ENCODE measurements around the gene TRERF1.

TRERF1 gene

GRCh38 chr6:42423244-42423643 lies 28.5 kb downstream of the TRERF1 start:
- H3K27ac ChIP-seq (ENCODE audit: low read depth, low read length): no peak overlapping the region
- no peak overlapping the region for H3K9ac ChIP-seq (ENCODE audit: low read depth, low read length)
- H3K27me3 ChIP-seq (ENCODE audit: control insufficient read depth, insufficient read depth, low read length): no peaks in the 10 kb centered on the region
- H3K36me3 ChIP-seq (ENCODE audit: control insufficient read depth, insufficient read depth, low read length): no peaks in the 10 kb centered on the region
- no peak overlapping the region for H3K4me3 ChIP-seq (ENCODE audit: low read depth, low read length)
- H3K4me1 ChIP-seq (ENCODE audit: control insufficient read depth, insufficient read depth, low read length): peaks cover 16% of the 10 kb centered on the region
- H3K9me3 ChIP-seq (ENCODE audit: control insufficient read depth, insufficient read depth, low read length): no peaks in the 10 kb centered on the region

- H3K9me3 ChIP-seq (ENCODE audit: control insufficient read depth, insufficient read depth, low read length): no peaks in the 10 kb centered on the region
- no peak overlapping the region for H3K27ac ChIP-seq (ENCODE audit: low read depth, low read length)
- peaks cover 24% of the 10 kb centered on the region for H3K4me1 ChIP-seq (ENCODE audit: control insufficient read depth, insufficient read depth, low read length)
- no peak overlapping the region for H3K9ac ChIP-seq (ENCODE audit: low read depth, low read length)
- no peaks in the 10 kb centered on the region for H3K36me3 ChIP-seq (ENCODE audit: control insufficient read depth, insufficient read depth, low read length)
- H3K27me3 ChIP-seq (ENCODE audit: control insufficient read depth, insufficient read depth, low read length): no peaks in the 10 kb centered on the region
- no peak overlapping the region for H3K4me3 ChIP-seq (ENCODE audit: low read depth, low read length)
Measured at GRCh38 chr6:42420741-42421140, 31.0 kb downstream of the TRERF1 start.

DNA sequence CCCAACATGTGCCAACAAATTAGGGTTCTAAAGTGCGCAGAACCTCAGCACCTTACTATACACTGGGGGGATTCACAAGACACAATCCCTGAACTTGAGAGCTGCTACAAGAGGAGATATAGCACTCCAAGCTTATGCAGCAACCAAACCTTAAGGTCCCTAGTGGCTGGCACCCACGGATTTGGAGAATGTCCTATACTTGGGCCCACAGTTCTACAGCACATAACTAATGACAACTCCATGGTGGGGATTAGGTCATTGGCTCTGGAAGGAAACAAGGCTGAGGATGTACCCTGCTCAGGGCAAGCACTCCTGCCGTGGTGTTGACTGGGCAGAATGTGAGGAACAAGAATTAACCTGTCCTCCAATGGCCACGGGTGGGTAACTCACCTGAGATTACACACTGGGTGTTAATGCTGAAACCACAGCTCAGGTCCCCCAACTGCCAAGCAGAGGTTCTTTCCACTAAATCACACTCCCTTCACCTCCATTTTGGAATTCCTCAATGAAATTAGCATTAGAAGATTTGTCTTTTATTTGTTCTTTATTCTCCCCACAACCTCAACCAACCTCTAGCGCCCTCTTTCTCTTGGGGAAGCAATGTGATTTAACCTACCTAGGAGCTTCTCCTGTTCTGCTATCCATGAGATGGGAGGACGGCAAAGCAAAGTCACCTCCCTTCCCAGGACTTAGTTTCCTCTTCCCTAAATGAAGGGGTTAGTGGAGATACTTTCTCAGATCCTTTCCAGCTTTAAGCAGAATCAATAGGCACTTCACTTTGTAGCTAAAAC lies 32.0 kb downstream of the TRERF1 start:
- no peaks in the 10 kb centered on the region for H3K27me3 ChIP-seq (ENCODE audit: control insufficient read depth, insufficient read depth, low read length)
- no peaks in the 10 kb centered on the region for H3K36me3 ChIP-seq (ENCODE audit: control insufficient read depth, insufficient read depth, low read length)
- H3K27ac ChIP-seq (ENCODE audit: low read depth, low read length): no peak overlapping the region
- H3K9ac ChIP-seq (ENCODE audit: low read depth, low read length): no peak overlapping the region
- no peak overlapping the region for H3K4me3 ChIP-seq (ENCODE audit: low read depth, low read length)
- peaks cover 24% of the 10 kb centered on the region for H3K4me1 ChIP-seq (ENCODE audit: control insufficient read depth, insufficient read depth, low read length)
- H3K9me3 ChIP-seq (ENCODE audit: control insufficient read depth, insufficient read depth, low read length): no peaks in the 10 kb centered on the region

DNA sequence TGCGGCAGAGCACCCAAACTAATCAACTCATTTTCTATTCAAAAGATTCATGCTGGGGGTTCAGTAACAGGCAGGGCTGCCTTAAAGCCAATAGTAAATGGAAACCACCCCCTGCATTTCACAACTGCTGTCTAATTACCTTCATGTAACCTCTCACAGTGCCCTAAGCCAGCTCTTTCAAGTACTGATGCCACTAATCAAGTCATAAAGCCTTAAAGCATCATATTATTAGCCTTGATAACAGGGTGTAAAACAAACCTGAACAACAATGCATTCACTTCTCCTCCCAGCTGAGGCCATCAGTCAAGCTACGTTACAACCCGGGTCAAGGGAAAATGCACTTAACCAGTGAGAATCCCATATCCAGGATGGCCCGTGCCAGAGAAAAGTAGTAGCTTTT lies 33.0 kb downstream of the TRERF1 start:
- Histone ChIP-seq H3K4me1 (ENCODE audit: control insufficient read depth, insufficient read depth, low read length) (peaks cover 30% of the 10 kb centered on the region), H3K27me3 (ENCODE audit: control insufficient read depth, insufficient read depth, low read length) (no peaks in the 10 kb centered on the region), H3K9ac (ENCODE audit: low read depth, low read length) (no peak overlapping the region), H3K4me3 (ENCODE audit: low read depth, low read length) (no peak overlapping the region), H3K9me3 (ENCODE audit: control insufficient read depth, insufficient read depth, low read length) (no peaks in the 10 kb centered on the region), H3K36me3 (ENCODE audit: control insufficient read depth, insufficient read depth, low read length) (no peaks in the 10 kb centered on the region), H3K27ac (ENCODE audit: low read depth, low read length) (peak overlapping the region; percentile 39)

DNA sequence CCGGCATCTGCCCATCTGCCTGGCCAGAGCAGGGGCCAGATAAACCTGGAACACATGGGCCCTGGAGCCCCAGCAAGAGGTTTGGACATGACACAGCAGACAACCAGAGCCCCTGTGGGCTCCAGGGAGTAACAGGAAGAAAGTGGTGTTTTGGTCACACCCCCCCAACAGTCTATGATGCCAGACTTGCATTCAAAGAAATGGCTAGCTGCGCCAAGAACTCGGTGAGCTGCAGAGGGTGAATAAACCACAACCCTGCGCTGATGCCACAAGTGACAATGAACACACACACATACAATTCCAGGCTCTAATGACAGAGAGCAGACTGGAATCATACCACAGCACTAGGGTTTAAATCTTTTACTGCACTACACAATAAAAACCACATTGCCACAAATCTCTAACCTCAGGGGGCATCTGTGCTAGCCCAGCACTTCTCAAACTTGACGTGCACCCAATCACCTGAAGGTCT lies 34.0 kb downstream of the TRERF1 start:
- Histone ChIP-seq H3K4me3 (ENCODE audit: low read depth, low read length) (no peak overlapping the region), H3K27ac (ENCODE audit: low read depth, low read length) (no peak overlapping the region), H3K9me3 (ENCODE audit: control insufficient read depth, insufficient read depth, low read length) (no peaks in the 10 kb centered on the region), H3K27me3 (ENCODE audit: control insufficient read depth, insufficient read depth, low read length) (no peaks in the 10 kb centered on the region), H3K36me3 (ENCODE audit: control insufficient read depth, insufficient read depth, low read length) (no peaks in the 10 kb centered on the region), H3K4me1 (ENCODE audit: control insufficient read depth, insufficient read depth, low read length) (peaks cover 32% of the 10 kb centered on the region), H3K9ac (ENCODE audit: low read depth, low read length) (no peak overlapping the region)

DNA sequence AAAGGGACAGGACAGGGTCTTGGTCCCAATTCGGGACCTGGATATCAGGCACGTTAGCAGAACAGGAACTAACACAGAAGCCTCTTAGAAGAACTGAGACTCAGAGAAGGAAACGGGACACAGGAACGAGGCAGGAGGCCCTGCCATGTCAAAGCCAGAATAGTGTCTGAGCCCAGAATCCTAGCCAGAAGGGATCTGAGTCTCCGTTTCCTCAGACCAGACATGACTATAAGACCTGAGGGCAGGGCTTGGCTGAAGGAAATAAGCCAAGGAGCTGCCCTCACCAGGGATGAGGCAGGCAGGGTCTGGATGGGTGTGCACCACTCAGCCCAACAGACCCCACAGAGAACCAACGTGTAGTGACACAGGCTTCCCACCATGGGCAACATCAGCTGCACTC lies 40.3 kb downstream of the TRERF1 start:
- H3K27ac ChIP-seq (ENCODE audit: low read depth, low read length): no peak overlapping the region
- no peak overlapping the region for H3K9ac ChIP-seq (ENCODE audit: low read depth, low read length)
- H3K9me3 ChIP-seq (ENCODE audit: control insufficient read depth, insufficient read depth, low read length): no peaks in the 10 kb centered on the region
- H3K4me3 ChIP-seq (ENCODE audit: low read depth, low read length): no peak overlapping the region
- peaks cover 24% of the 10 kb centered on the region for H3K4me1 ChIP-seq (ENCODE audit: control insufficient read depth, insufficient read depth, low read length)
- H3K27me3 ChIP-seq (ENCODE audit: control insufficient read depth, insufficient read depth, low read length): no peaks in the 10 kb centered on the region
- no peaks in the 10 kb centered on the region for H3K36me3 ChIP-seq (ENCODE audit: control insufficient read depth, insufficient read depth, low read length)

- no peaks in the 10 kb centered on the region for H3K27me3 ChIP-seq (ENCODE audit: control insufficient read depth, insufficient read depth, low read length)
- peaks cover 24% of the 10 kb centered on the region for H3K4me1 ChIP-seq (ENCODE audit: control insufficient read depth, insufficient read depth, low read length)
- no peak overlapping the region for H3K9ac ChIP-seq (ENCODE audit: low read depth, low read length)
- H3K27ac ChIP-seq (ENCODE audit: low read depth, low read length): no peak overlapping the region
- no peak overlapping the region for H3K4me3 ChIP-seq (ENCODE audit: low read depth, low read length)
- H3K36me3 ChIP-seq (ENCODE audit: control insufficient read depth, insufficient read depth, low read length): no peaks in the 10 kb centered on the region
- H3K9me3 ChIP-seq (ENCODE audit: control insufficient read depth, insufficient read depth, low read length): no peaks in the 10 kb centered on the region
Measured at GRCh38 chr6:42410861-42411260, 40.9 kb downstream of the TRERF1 start.

DNA sequence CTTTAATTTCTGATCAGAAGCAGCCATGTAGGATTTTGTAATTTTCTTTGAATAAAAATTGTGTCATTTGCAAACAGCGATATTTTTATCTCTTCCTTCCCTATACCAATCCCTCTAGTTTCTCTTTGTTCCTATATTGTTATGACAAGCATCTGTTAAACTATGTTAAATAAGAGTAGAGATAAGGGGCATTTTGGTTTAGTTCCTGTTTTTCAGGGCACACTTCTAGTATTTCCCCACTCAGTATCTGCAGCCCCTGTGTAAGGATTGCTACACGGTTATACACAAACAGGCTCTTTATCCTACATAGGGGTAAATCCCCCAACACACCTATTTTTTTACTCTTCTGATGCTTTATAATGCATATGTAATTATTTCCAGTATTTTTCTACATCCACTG lies 42.1 kb downstream of the TRERF1 start:
- H3K36me3 ChIP-seq (ENCODE audit: control insufficient read depth, insufficient read depth, low read length): no peaks in the 10 kb centered on the region
- no peak overlapping the region for H3K27ac ChIP-seq (ENCODE audit: low read depth, low read length)
- no peak overlapping the region for H3K9ac ChIP-seq (ENCODE audit: low read depth, low read length)
- H3K4me1 ChIP-seq (ENCODE audit: control insufficient read depth, insufficient read depth, low read length): peaks cover 31% of the 10 kb centered on the region
- no peaks in the 10 kb centered on the region for H3K9me3 ChIP-seq (ENCODE audit: control insufficient read depth, insufficient read depth, low read length)
- no peaks in the 10 kb centered on the region for H3K27me3 ChIP-seq (ENCODE audit: control insufficient read depth, insufficient read depth, low read length)
- no peak overlapping the region for H3K4me3 ChIP-seq (ENCODE audit: low read depth, low read length)

DNA sequence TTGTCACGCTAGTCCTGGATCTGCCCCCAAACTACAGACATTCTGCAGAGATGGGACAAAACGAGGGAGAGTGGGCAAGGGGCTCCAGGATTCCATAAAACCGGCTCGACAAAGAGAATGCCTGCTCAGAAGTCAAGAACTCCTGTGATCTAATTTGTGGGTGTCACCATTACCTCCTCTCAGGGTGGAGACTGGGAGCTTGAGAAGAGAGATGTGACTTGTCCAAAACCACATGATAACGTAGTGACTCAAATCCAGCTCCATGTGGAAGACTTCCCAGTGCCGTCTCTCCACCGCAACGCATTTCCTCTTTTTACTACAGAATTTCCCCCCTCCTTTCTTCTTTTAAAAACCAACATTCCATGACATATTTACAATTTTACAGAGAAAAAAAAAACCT lies 44.3 kb downstream of the TRERF1 start:
- H3K4me1 ChIP-seq (ENCODE audit: control insufficient read depth, insufficient read depth, low read length): peaks cover 41% of the 10 kb centered on the region

GRCh38 chr6:42406306-42407280 lies 45.1 kb downstream of the TRERF1 start:
- Histone ChIP-seq H3K27ac (ENCODE audit: low read depth, low read length) (no peak overlapping the region), H3K4me3 (ENCODE audit: low read depth, low read length) (no peak overlapping the region), H3K27me3 (ENCODE audit: control insufficient read depth, insufficient read depth, low read length) (no peaks in the 10 kb centered on the region), H3K9ac (ENCODE audit: low read depth, low read length) (no peak overlapping the region), H3K4me1 (ENCODE audit: control insufficient read depth, insufficient read depth, low read length) (peaks cover 47% of the 10 kb centered on the region), H3K36me3 (ENCODE audit: control insufficient read depth, insufficient read depth, low read length) (no peaks in the 10 kb centered on the region), H3K9me3 (ENCODE audit: control insufficient read depth, insufficient read depth, low read length) (no peaks in the 10 kb centered on the region)

More for the DNA sequence above, 44.3 kb downstream of the TRERF1 start:
- Histone ChIP-seq H3K4me3 (ENCODE audit: low read depth, low read length) (no peak overlapping the region), H3K27me3 (ENCODE audit: control insufficient read depth, insufficient read depth, low read length) (no peaks in the 10 kb centered on the region), H3K9me3 (ENCODE audit: control insufficient read depth, insufficient read depth, low read length) (no peaks in the 10 kb centered on the region), H3K27ac (ENCODE audit: low read depth, low read length) (no peak overlapping the region), H3K36me3 (ENCODE audit: control insufficient read depth, insufficient read depth, low read length) (no peaks in the 10 kb centered on the region), H3K9ac (ENCODE audit: low read depth, low read length) (no peak overlapping the region)

DNA sequence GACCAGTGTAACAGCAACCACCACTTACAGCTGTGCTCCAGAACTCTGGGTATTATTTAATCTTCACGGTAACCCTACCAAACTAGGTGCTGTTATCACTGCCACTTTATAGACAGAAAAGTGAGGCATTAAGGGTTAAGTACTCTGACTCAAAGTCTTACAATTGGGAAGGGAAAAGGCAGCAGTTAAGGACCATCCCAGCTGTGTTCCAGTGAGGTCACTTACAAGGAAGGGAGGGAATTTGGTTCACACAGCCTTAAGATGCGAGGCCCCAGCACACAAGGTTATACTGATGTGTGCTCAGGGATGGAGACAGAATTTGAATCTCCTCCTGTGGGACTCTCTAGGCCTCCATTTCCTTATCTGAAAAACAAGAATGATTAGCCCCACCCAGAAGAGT lies 46.7 kb downstream of the TRERF1 start:
- Histone ChIP-seq H3K4me3 (ENCODE audit: low read depth, low read length) (no peak overlapping the region), H3K36me3 (ENCODE audit: control insufficient read depth, insufficient read depth, low read length) (no peaks in the 10 kb centered on the region), H3K27ac (ENCODE audit: low read depth, low read length) (peak overlapping the region; percentile 83), H3K27me3 (ENCODE audit: control insufficient read depth, insufficient read depth, low read length) (no peaks in the 10 kb centered on the region), H3K4me1 (ENCODE audit: control insufficient read depth, insufficient read depth, low read length) (peaks cover 49% of the 10 kb centered on the region), H3K9ac (ENCODE audit: low read depth, low read length) (no peak overlapping the region), H3K9me3 (ENCODE audit: control insufficient read depth, insufficient read depth, low read length) (no peaks in the 10 kb centered on the region)
